Measurements from ENCODE around the gene NEK9.

The NEK9 gene

DNA sequence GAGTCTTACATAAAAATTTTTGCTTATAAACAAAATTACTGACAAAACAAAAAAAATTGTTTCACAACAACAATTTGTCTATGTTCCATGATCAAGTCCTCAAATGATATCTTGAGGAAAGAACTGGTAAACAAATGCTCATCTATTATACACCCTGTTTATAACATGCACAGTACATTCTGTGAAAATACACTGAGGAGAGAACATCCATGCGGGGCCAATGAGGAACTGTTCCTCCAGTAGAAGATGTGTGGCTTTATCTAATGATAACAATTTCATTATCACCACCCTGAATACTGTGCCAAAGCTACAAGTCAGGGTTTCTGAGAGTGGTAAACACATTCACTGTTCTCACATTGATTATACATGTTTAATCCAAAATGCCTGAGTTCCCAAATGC lies 86.3 kb downstream of the NEK9 start:
- no peak for DNase-seq (ENCODE audit: low read depth in 2 of 2)

DNA sequence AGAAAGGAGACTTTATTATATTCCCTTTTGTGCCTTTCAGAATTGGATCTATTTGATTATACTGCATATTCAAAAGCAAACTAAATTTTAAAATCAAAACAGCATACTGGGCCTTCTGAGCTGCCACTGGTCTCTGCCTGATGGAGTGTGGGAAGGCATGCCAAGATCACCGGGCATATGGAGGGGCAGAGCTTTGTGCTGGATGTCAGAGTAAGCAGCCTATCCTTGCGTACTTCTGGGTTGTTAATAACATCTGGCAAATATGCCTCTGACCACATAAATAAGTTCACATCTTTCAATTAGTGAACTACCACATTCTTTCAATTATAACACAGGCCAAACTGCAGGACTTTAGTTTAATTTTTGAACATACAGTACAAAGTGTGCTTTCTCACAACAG lies 93.9 kb downstream of the NEK9 start:
- no peak for DNase-seq (ENCODE audit: low read depth in 2 of 2)

DNA sequence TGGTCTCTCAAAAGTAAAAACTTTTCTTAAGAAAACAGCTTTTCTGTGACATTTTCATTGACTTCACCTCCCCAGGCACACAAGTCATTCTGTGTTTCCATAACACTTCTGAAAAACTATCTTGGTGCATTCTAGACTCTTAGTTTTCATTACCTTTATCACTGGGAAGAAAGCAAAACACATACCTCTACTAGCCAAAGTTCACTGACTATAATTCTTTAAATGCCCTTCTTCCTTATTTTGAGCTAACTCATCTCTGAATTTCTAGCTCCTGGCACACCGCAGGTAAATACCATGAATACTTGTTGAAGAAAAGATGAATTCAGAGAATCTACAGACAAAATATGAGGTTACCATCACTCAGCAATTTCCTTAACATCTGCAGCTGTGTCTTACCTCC lies 96.7 kb downstream of the NEK9 start:
- no peak for DNase-seq (ENCODE audit: low read depth in 2 of 2)
